Endothelial cell of umbilical vein (primary cell): ENCODE data around the gene SPECC1L.

Experiments used
- EZH2 ChIP-seq: IDR thresholded peaks from 2 replicates; pipeline ENCODE4 v1.6.1; 2012; ENCODE audit warnings: borderline replicate concordance, low read depth, mild to moderate bottlenecking, moderate library complexity, low read length, inconsistent platforms; ENCODE audit not compliant: severe bottlenecking
- FOS ChIP-seq: IDR thresholded peaks from 2 replicates; pipeline ENCODE4 v1.6.1; 2011; ENCODE audit warnings: mild to moderate bottlenecking, low read length, moderate library complexity, borderline replicate concordance; ENCODE audit not compliant: insufficient read depth
- GATA2 ChIP-seq: IDR thresholded peaks from 2 replicates; pipeline ENCODE4 v1.7.0; 2011; ENCODE audit warnings: low read depth, mild to moderate bottlenecking, moderate library complexity, mixed read lengths, low read length; ENCODE audit not compliant: insufficient read length, insufficient read depth
- JUN ChIP-seq: IDR thresholded peaks from 2 replicates; pipeline ENCODE4 v1.6.1; 2011; ENCODE audit warnings: borderline replicate concordance, low read depth; ENCODE audit not compliant: insufficient read length, insufficient read depth
- MYC ChIP-seq: IDR thresholded peaks from one replicate; pipeline ENCODE4 v1.6.1; 2011; ENCODE audit warnings: mild to moderate bottlenecking, low read depth, low read length
- POLR2A ChIP-seq: IDR thresholded peaks from 2 replicates; pipeline ENCODE4 v1.6.1; 2012; ENCODE audit warnings: low read depth, mild to moderate bottlenecking, control low read depth, low read length
- POLR2AphosphoS5 ChIP-seq: IDR thresholded peaks from 2 replicates; pipeline ENCODE4 v1.6.1; 2012; ENCODE audit warnings: low read depth, mild to moderate bottlenecking, control low read depth, low read length, moderate library complexity; ENCODE audit not compliant: insufficient read depth
- TF ChIP-seq, protein P1 (sequence below), 2 donors: IDR thresholded peaks; 1 replicate in 1 of 2; 2 replicates in 1 of 2; pipeline ENCODE4 v1.5.1; 2011; ENCODE audit warnings: low read length in 2 of 2, mild to moderate bottlenecking in 2 of 2, moderate library complexity in 2 of 2, control low read depth in 1 of 2, inconsistent platforms in 1 of 2, low read depth in 1 of 2; ENCODE audit not compliant: insufficient read depth in 1 of 2; ENCODE audit errors: extremely low read depth in 1 of 2
- TF ChIP-seq, protein P2 (sequence below): IDR thresholded peaks from 2 replicates; pipeline ENCODE4 v1.6.1; 2011; ENCODE audit not compliant: insufficient read depth, insufficient read length

DNA sequence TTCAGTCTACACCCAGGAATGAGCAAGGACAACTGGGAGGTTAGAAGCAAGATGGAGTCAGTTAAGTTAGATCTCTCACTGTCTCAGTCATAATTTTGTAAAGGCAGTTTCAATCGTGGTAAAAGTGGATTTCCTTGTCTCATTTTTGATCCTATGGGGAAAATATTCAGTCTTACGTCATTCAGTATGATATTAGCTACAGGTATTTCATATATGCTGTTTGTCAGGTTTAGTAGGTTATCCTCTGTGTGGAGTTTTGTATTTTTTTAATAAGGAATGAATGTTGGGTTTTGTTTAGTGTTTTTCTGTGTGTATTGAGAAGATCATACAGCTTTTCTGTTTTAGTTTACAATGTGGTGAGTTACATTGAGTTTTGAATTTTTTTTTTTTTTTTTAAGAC, 11.8 kb downstream of the SPECC1L start:
- TF ChIP-seq POLR2AphosphoS5 (no peak), GATA2 (no peak), POLR2A (no peak), FOS (no peak), EZH2 (no peak), JUN (no peak), MYC (no peak)
- TF ChIP-seq, protein P1, sequence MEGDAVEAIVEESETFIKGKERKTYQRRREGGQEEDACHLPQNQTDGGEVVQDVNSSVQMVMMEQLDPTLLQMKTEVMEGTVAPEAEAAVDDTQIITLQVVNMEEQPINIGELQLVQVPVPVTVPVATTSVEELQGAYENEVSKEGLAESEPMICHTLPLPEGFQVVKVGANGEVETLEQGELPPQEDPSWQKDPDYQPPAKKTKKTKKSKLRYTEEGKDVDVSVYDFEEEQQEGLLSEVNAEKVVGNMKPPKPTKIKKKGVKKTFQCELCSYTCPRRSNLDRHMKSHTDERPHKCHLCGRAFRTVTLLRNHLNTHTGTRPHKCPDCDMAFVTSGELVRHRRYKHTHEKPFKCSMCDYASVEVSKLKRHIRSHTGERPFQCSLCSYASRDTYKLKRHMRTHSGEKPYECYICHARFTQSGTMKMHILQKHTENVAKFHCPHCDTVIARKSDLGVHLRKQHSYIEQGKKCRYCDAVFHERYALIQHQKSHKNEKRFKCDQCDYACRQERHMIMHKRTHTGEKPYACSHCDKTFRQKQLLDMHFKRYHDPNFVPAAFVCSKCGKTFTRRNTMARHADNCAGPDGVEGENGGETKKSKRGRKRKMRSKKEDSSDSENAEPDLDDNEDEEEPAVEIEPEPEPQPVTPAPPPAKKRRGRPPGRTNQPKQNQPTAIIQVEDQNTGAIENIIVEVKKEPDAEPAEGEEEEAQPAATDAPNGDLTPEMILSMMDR (IDR thresholded peaks at IDR 0.05; ENCODE audit: extremely low read depth in 1 of 2, insufficient read depth in 1 of 2, low read depth in 1 of 2, low read length in 2 of 2): no peak
- TF ChIP-seq, protein P2, sequence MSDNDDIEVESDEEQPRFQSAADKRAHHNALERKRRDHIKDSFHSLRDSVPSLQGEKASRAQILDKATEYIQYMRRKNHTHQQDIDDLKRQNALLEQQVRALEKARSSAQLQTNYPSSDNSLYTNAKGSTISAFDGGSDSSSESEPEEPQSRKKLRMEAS: no peak
